H9 (cell line): ENCODE data around the gene GPR135. TPM values are rescaled to one million over a fixed set of nuclear protein-coding genes. Genes with fewer than 3 reads are reported as not detected.

Experiments used
- DNase-seq: peaks from one replicate; pipeline ENCODE4 v3.0.0-alpha.2; 2017
- H2AFZ ChIP-seq: one replicate; pipeline ENCODE4 v1.6.1; 2013; ENCODE audit warnings: mild to moderate bottlenecking, low read length, control low read depth, moderate library complexity
- H2AK5ac ChIP-seq: 2 replicates; pipeline ENCODE4 v1.6.1; 2013; ENCODE audit warnings: low read length, control low read depth, mixed read lengths; ENCODE audit not compliant: insufficient read length
- H2BK120ac ChIP-seq: one replicate; pipeline ENCODE4 v1.6.1; 2013; ENCODE audit warnings: low read depth, mild to moderate bottlenecking, low read length, control low read depth, inconsistent platforms; ENCODE audit not compliant: poor library complexity, severe bottlenecking
- H2BK12ac ChIP-seq: 2 replicates; pipeline ENCODE4 v1.6.1; 2013; ENCODE audit warnings: low read length, control low read depth, mixed read lengths, low read depth; ENCODE audit not compliant: insufficient read length
- H2BK15ac ChIP-seq: 2 replicates; pipeline ENCODE4 v1.6.1; 2013; ENCODE audit warnings: low read depth, low read length, control low read depth
- H2BK20ac ChIP-seq: one replicate; pipeline ENCODE4 v1.6.1; 2013; ENCODE audit warnings: low read depth, mild to moderate bottlenecking, low read length, control low read depth, inconsistent platforms; ENCODE audit not compliant: poor library complexity, severe bottlenecking
- H2BK5ac ChIP-seq: 2 replicates; pipeline ENCODE4 v1.6.1; 2013; ENCODE audit warnings: low read length, control low read depth, mixed read lengths; ENCODE audit not compliant: insufficient read length
- H3K14ac ChIP-seq: 2 replicates; pipeline ENCODE4 v1.6.1; 2013; ENCODE audit warnings: low read length, control low read depth; ENCODE audit not compliant: insufficient read depth
- H3K18ac ChIP-seq: 2 replicates; pipeline ENCODE4 v1.6.1; 2013; ENCODE audit warnings: low read depth, mild to moderate bottlenecking, mixed read lengths, low read length, control low read depth; ENCODE audit not compliant: insufficient read length
- H3K23ac ChIP-seq: 2 replicates; pipeline ENCODE4 v1.6.1; 2013; ENCODE audit warnings: low read length, control low read depth, mixed read lengths, low read depth; ENCODE audit not compliant: insufficient read length
- H3K23me2 ChIP-seq: 2 replicates; pipeline ENCODE4 v1.6.1; 2013; ENCODE audit warnings: low read depth, mild to moderate bottlenecking, mixed read lengths, low read length, control low read depth; ENCODE audit not compliant: insufficient read length, poor library complexity, severe bottlenecking
- H3K27ac ChIP-seq: 2 replicates; pipeline ENCODE4 v1.5.1; 2013; ENCODE audit warnings: low read length, control low read depth, mixed read lengths, low read depth; ENCODE audit not compliant: insufficient read length
- H3K27me3 ChIP-seq: 2 replicates; pipeline ENCODE4 v1.6.1; 2013; ENCODE audit warnings: low read length, control low read depth, inconsistent platforms; ENCODE audit not compliant: insufficient read depth
- H3K4ac ChIP-seq: 2 replicates; pipeline ENCODE4 v1.6.1; 2013; ENCODE audit warnings: low read depth, mild to moderate bottlenecking, control low read depth, inconsistent platforms, low read length, moderate library complexity
- H3K4me1 ChIP-seq: 2 replicates; pipeline ENCODE4 v1.6.1; 2013; ENCODE audit warnings: low read length, control low read depth, inconsistent platforms; ENCODE audit not compliant: insufficient read depth
- H3K4me2 ChIP-seq: 2 replicates; pipeline ENCODE4 v1.6.1; 2013; ENCODE audit warnings: low read length, control low read depth, mixed read lengths; ENCODE audit not compliant: insufficient read length, insufficient read depth
- H3K56ac ChIP-seq: 2 replicates; pipeline ENCODE4 v1.6.1; 2013; ENCODE audit warnings: low read depth, mild to moderate bottlenecking, mixed read lengths, low read length, control low read depth; ENCODE audit not compliant: insufficient read length
- H3K79me1 ChIP-seq: 2 replicates; pipeline ENCODE4 v1.6.1; 2013; ENCODE audit warnings: low read depth, mild to moderate bottlenecking, moderate library complexity, low read length, control low read depth, inconsistent platforms; ENCODE audit not compliant: insufficient read depth, poor library complexity, severe bottlenecking
- H3K79me2 ChIP-seq: 2 replicates; pipeline ENCODE4 v1.6.1; 2013; ENCODE audit warnings: low read length, control low read depth, inconsistent platforms; ENCODE audit not compliant: insufficient read depth
- H3K9ac ChIP-seq: 2 replicates; pipeline ENCODE4 v1.6.1; 2013; ENCODE audit warnings: low read length, control low read depth, mixed read lengths; ENCODE audit not compliant: insufficient read length; ENCODE audit errors: extremely low read depth
- H3K9me3 ChIP-seq: one replicate; pipeline ENCODE4 v1.6.1; 2013; ENCODE audit warnings: low read depth, low read length, inconsistent platforms; ENCODE audit not compliant: control insufficient read depth
- H3T11ph ChIP-seq: one replicate; pipeline ENCODE4 v1.6.1; 2013; ENCODE audit warnings: mild to moderate bottlenecking, low read length, control low read depth, inconsistent platforms
- H4K20me1 ChIP-seq: one replicate; pipeline ENCODE4 v1.6.1; 2013; ENCODE audit not compliant: control insufficient read depth, insufficient read length, insufficient read depth
- H4K5ac ChIP-seq: 2 replicates; pipeline ENCODE4 v1.6.1; 2013; ENCODE audit warnings: low read depth, mild to moderate bottlenecking, mixed read lengths, low read length, control low read depth; ENCODE audit not compliant: insufficient read length
- H4K8ac ChIP-seq: replicated peaks from 2 replicates; pipeline ENCODE4 v1.6.1; 2013; ENCODE audit warnings: low read length, control low read depth, mixed read lengths, low read depth; ENCODE audit not compliant: insufficient read length
- H4K91ac ChIP-seq: 2 replicates; pipeline ENCODE4 v1.6.1; 2013; ENCODE audit warnings: low read depth, mild to moderate bottlenecking, moderate library complexity, mixed read lengths, low read length, control low read depth; ENCODE audit not compliant: insufficient read length
- H3K27ac Mint-ChIP-seq, 3 experiments: 2 replicates in 2 of 3; 3 replicates in 1 of 3; pipeline ENCODE4 v1.8.0; 2020 to 2021; ENCODE audit warnings: mixed read lengths in 3 of 3, mild to moderate bottlenecking in 1 of 3, moderate library complexity in 1 of 3
- H3K27me3 Mint-ChIP-seq: 2 replicates; pipeline ENCODE4 v1.8.0; 2021; ENCODE audit warnings: low read depth, mild to moderate bottlenecking, moderate library complexity, mixed read lengths
- H3K36me3 Mint-ChIP-seq, 3 experiments: 2 replicates in 2 of 3; 3 replicates in 1 of 3; pipeline ENCODE4 v1.8.0; 2020 to 2021; ENCODE audit warnings: low read depth in 3 of 3, mixed read lengths in 3 of 3; ENCODE audit not compliant: insufficient read depth in 1 of 3
- H3K4me1 Mint-ChIP-seq, 2 experiments: 2 replicates each; pipeline ENCODE4 v1.8.0; 2020; ENCODE audit warnings: mixed read lengths in 2 of 2
- H3K4me3 Mint-ChIP-seq, 2 experiments: 2 replicates in 1 of 2; 3 replicates in 1 of 2; pipeline ENCODE4 v1.8.0; 2020 to 2021; ENCODE audit warnings: mild to moderate bottlenecking in 2 of 2, mixed read lengths in 2 of 2, moderate library complexity in 1 of 2
- H3K9me3 Mint-ChIP-seq, 2 experiments: 2 replicates in 1 of 2; 3 replicates in 1 of 2; pipeline ENCODE4 v1.8.0; 2020; ENCODE audit warnings: mild to moderate bottlenecking in 2 of 2, mixed read lengths in 2 of 2, moderate library complexity in 1 of 2
- WGBS: extraction: QIAGEN DNeasy Blood & Tissue Kit; methylation state at CpG from one replicate; pipeline ENCODE4 v1.1.7; 2013; ENCODE audit warnings: missing lambda C conversion rate, low lambda C conversion rate, mixed read lengths; ENCODE audit not compliant: insufficient read length; ENCODE audit errors: extremely low coverage; 5-methylcytosine and 5-hydroxymethylcytosine counted together
- total RNA-seq: library from RNA; stranded (reverse); gene quantifications from 2 replicates; pipeline ENCODE4 v1.2.1, GENCODE V29; 2021
- TF ChIP-seq, protein P1 (sequence below): fragments of 200-600 bp; sonication (generic); conservative IDR thresholded peaks from 3 replicates; pipeline ENCODE4 v1.8.0; 2021; ENCODE audit warnings: antibody characterized with exemption, mild to moderate bottlenecking

Gene GPR135
- total RNA-seq, 1 experiment from 2014 or later: 1.9 TPM

DNA sequence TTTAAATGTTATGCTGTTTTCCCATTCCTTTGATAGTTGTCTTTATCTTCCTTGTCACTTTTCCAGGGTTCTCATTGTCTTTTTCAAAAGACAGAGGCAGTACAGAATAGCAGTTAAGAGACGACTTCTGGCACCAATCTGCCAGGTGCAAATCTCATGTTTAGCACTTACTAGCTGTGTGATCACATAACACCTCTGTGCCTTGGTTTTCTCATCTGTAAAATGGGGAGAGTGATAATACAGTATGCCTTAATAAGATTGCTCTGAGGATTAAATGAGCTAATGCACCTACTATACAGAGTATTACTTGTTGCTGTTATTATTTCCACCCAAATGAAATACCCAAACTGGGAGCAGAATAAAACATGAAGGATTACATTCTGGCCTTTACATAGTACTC is 4.8 kb downstream of the GPR135 start:
- no peak overlapping the region for H2BK12ac ChIP-seq
- no peak overlapping the region for H3K56ac ChIP-seq
- H3K27ac Mint-ChIP-seq: no peak overlapping the region
- H4K20me1 ChIP-seq: no peaks in the 10 kb centered on the region
- no peaks in the 10 kb centered on the region for H3K4me1 ChIP-seq
- no peak overlapping the region for H3T11ph ChIP-seq
- no peaks in the 10 kb centered on the region for H3K79me1 ChIP-seq
- H2BK120ac ChIP-seq: no peak overlapping the region
- peaks cover 16% of the 10 kb centered on the region for H3K27me3 Mint-ChIP-seq
- DNase-seq: no peak
- H3K23me2 ChIP-seq: peaks cover 12% of the 10 kb centered on the region
- no peaks in the 10 kb centered on the region for H3K9me3 ChIP-seq
- no peak overlapping the region for H3K27ac ChIP-seq
- no peak overlapping the region for H4K91ac ChIP-seq
- H3K4me1 Mint-ChIP-seq: peaks cover 7 to 15% of the 10 kb centered on the region in 2 experiments
- no peak overlapping the region for H2BK15ac ChIP-seq
- H4K5ac ChIP-seq: no peak overlapping the region
- H2BK20ac ChIP-seq: no peak overlapping the region
- no peak overlapping the region for H3K4me2 ChIP-seq
- no peak overlapping the region for H3K4me3 Mint-ChIP-seq
- H3K79me2 ChIP-seq: no peaks in the 10 kb centered on the region
- H3K9me3 Mint-ChIP-seq: no peaks in the 10 kb centered on the region; a peak in 1 of 5 replicates
- H3K9ac ChIP-seq: no peak overlapping the region
- H3K36me3 Mint-ChIP-seq: peaks cover 3 to 17% (median 9%) of the 10 kb centered on the region in 3 experiments; a peak in 6 of 7 replicates
- H3K27me3 ChIP-seq: peaks cover 3% of the 10 kb centered on the region; the same call in 1 of the 2 replicates
- no peak overlapping the region for H2AK5ac ChIP-seq
- H2BK5ac ChIP-seq: no peak overlapping the region
- H2AFZ ChIP-seq: no peak overlapping the region
- H3K18ac ChIP-seq: no peak overlapping the region
- H3K23ac ChIP-seq: no peak overlapping the region
- H3K14ac ChIP-seq: no peak overlapping the region
- WGBS: no CpG with 5 or more reads among the region's 1 CpG
- TF ChIP-seq, protein P1, sequence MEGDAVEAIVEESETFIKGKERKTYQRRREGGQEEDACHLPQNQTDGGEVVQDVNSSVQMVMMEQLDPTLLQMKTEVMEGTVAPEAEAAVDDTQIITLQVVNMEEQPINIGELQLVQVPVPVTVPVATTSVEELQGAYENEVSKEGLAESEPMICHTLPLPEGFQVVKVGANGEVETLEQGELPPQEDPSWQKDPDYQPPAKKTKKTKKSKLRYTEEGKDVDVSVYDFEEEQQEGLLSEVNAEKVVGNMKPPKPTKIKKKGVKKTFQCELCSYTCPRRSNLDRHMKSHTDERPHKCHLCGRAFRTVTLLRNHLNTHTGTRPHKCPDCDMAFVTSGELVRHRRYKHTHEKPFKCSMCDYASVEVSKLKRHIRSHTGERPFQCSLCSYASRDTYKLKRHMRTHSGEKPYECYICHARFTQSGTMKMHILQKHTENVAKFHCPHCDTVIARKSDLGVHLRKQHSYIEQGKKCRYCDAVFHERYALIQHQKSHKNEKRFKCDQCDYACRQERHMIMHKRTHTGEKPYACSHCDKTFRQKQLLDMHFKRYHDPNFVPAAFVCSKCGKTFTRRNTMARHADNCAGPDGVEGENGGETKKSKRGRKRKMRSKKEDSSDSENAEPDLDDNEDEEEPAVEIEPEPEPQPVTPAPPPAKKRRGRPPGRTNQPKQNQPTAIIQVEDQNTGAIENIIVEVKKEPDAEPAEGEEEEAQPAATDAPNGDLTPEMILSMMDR: no peak
- H3K4ac ChIP-seq: no peak overlapping the region
- H4K8ac ChIP-seq: no peak overlapping the region
